ENCODE results near the gene PNPLA4.

GRCh38 chrX:7891928-7892327 is 35.3 kb downstream of the PNPLA4 start:
- no peak for TF ChIP-seq CTCF (tag by site-specific recombination; IDR thresholded peaks at IDR 0.05)
- no peak for TF ChIP-seq REST (tag by site-specific recombination; IDR thresholded peaks at IDR 0.05)
- no peak for TF ChIP-seq ATF2 (tag by site-specific recombination; IDR thresholded peaks at IDR 0.05; ENCODE audit: low read depth)
- no peak for TF ChIP-seq ZBTB8A (tag by site-specific recombination; IDR thresholded peaks at IDR 0.05)
- TF ChIP-seq ZBTB1 (tag by site-specific recombination; IDR thresholded peaks at IDR 0.05) = no peak
